PC-9 (cell line): ENCODE results near the gene C2CD4A.

Source experiments
- CTCF ChIP-seq: fragments of 200-600 bp; sonication (generic); conservative IDR thresholded peaks from 2 replicates; pipeline ENCODE4 v1.6.1; 2017; ENCODE audit warnings: mixed run types, antibody characterized with exemption, mild to moderate bottlenecking, moderate library complexity
- EZH2 ChIP-seq: fragments of 200-600 bp; sonication (generic); IDR thresholded peaks from 2 replicates; pipeline ENCODE4 v1.8.0; 2017; ENCODE audit warnings: antibody characterized with exemption, low read depth

- TF ChIP-seq CTCF (peak; percentile 78), EZH2 (no peak)
These were observed 5.0 kb downstream of the C2CD4A start for GRCh38 chr15:62071711-62072308.
